Measurements from ENCODE around the gene VSTM1. TPM values are rescaled to one million over a fixed set of nuclear protein-coding genes. Genes with fewer than 3 reads are reported as not detected.

VSTM1 gene
- total RNA-seq, 1 donor from 2014 or later = not detected

DNA sequence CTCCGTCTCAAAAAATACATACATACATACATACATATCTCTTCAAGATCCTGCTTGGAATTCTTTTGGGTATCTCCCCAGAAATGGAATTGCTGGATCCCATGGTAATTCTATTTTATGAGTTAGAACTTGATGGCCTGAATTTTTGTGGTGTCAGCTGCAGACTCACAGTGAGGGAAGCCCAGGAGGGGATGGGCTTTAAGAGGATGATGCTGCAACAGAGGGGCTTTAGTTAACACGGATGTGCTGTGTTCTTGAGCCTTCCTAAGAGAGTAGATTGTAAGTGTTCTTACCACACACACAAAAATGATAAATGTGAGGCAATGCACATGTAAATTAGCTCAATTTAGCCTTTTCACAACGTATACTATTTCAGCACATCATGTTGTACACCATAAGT lies 40.5 kb downstream of the VSTM1 start:
- H3K27ac Mint-ChIP-seq = no peak overlapping the region
- H3K36me3 Mint-ChIP-seq (ENCODE audit: insufficient read depth) = no peaks in the 10 kb centered on the region

DNA sequence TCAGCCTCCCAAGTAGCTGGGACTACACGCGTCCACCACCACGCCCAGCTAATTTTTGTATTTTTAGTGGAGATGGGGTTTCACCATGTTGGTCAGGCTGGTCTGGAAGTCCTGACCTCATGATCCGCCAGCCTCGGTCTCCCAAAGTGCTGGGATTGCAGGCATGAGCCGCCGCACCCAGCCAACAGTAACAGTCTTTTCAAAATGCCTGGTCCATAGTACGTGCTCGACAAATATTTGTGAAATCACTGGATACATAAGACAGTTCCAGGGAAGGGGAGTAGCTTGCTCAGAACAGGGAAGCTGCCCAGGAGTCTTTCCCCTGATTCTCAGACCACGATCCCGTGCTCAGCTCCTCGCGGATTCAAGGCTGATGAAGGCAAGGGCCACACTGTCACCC lies 41.8 kb downstream of the VSTM1 start:
- Mint-ChIP-seq H3K27ac (no peak overlapping the region), H3K9me3 (ENCODE audit: low read depth) (peaks cover 3% of the 10 kb centered on the region), H3K4me1 (ENCODE audit: low read depth) (peaks cover 5% of the 10 kb centered on the region), H3K4me3 (ENCODE audit: low read depth) (no peak overlapping the region), H3K36me3 (ENCODE audit: insufficient read depth) (no peaks in the 10 kb centered on the region), H3K27me3 (peaks cover 18% of the 10 kb centered on the region)
- TF ChIP-seq, protein P1, sequence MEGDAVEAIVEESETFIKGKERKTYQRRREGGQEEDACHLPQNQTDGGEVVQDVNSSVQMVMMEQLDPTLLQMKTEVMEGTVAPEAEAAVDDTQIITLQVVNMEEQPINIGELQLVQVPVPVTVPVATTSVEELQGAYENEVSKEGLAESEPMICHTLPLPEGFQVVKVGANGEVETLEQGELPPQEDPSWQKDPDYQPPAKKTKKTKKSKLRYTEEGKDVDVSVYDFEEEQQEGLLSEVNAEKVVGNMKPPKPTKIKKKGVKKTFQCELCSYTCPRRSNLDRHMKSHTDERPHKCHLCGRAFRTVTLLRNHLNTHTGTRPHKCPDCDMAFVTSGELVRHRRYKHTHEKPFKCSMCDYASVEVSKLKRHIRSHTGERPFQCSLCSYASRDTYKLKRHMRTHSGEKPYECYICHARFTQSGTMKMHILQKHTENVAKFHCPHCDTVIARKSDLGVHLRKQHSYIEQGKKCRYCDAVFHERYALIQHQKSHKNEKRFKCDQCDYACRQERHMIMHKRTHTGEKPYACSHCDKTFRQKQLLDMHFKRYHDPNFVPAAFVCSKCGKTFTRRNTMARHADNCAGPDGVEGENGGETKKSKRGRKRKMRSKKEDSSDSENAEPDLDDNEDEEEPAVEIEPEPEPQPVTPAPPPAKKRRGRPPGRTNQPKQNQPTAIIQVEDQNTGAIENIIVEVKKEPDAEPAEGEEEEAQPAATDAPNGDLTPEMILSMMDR (IDR thresholded peaks at IDR 0.05; ENCODE audit: unreplicated experiment) = no peak
- no peak for DNase-seq (ENCODE audit: low spot score, unreplicated experiment)

More for the DNA sequence above, 40.5 kb downstream of the VSTM1 start:
- TF ChIP-seq, protein P1 (IDR thresholded peaks at IDR 0.05; ENCODE audit: unreplicated experiment) = no peak
- DNase-seq (ENCODE audit: low spot score, unreplicated experiment) = no peak
- H3K27me3 Mint-ChIP-seq = peaks cover 18% of the 10 kb centered on the region
- peaks cover 5% of the 10 kb centered on the region for H3K4me1 Mint-ChIP-seq (ENCODE audit: low read depth)
- no peak overlapping the region for H3K4me3 Mint-ChIP-seq (ENCODE audit: low read depth)
- H3K9me3 Mint-ChIP-seq (ENCODE audit: low read depth) = peaks cover 3% of the 10 kb centered on the region

DNA sequence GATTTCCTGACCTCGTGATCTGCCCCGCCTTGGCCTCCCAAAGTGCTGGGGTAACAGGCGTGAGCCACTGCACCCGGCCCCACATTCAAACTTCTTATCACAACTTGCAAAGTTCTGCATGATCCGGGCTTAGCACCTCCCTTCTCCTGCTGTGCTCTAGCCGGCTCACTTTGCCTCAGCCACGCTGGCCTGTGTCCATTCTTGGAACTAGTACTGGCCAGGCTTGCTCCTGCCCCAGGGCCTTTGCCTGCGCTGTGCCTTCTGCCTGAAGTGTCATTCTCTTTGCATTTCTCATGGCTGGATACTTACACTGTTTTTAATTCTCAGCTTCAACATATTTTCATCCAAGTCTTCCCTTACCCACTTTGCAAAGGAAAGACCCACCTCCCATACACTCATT lies 42.3 kb downstream of the VSTM1 start:
- Mint-ChIP-seq H3K27ac (peak overlapping the region; percentile 85), H3K4me3 (ENCODE audit: low read depth) (no peak overlapping the region), H3K27me3 (peaks cover 20% of the 10 kb centered on the region), H3K36me3 (ENCODE audit: insufficient read depth) (no peaks in the 10 kb centered on the region), H3K4me1 (ENCODE audit: low read depth) (peaks cover 5% of the 10 kb centered on the region), H3K9me3 (ENCODE audit: low read depth) (peaks cover 3% of the 10 kb centered on the region)
- DNase-seq (ENCODE audit: low spot score, unreplicated experiment) = no peak
- TF ChIP-seq, protein P1 (IDR thresholded peaks at IDR 0.05; ENCODE audit: unreplicated experiment) = no peak

DNA sequence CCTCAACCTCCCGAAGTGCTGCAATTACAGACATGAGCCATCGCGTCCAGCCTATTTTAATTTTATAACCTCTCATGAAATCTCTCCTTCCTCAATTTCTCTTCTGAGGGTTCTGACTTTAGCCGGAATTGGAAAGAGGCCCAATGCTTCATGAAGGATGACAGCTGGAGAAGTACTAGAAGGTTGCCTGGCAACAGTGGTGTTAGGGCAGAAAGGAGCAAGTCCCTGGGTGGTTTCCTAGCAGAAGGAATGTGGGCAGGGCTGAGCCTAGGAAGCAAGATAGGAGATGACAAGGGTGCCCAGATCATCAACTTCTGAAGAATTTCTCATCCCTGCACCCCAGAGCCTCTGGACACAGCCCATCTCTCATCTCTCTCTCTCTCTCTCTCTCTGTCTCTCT lies 46.4 kb downstream of the VSTM1 start:
- H3K36me3 Mint-ChIP-seq (ENCODE audit: insufficient read depth) = no peaks in the 10 kb centered on the region
- peaks cover 3% of the 10 kb centered on the region for H3K9me3 Mint-ChIP-seq (ENCODE audit: low read depth)
- no peak overlapping the region for H3K4me3 Mint-ChIP-seq (ENCODE audit: low read depth)
- H3K4me1 Mint-ChIP-seq (ENCODE audit: low read depth) = peaks cover 8% of the 10 kb centered on the region
- DNase-seq (ENCODE audit: low spot score, unreplicated experiment) = no peak
- peaks cover 24% of the 10 kb centered on the region for H3K27me3 Mint-ChIP-seq
- TF ChIP-seq, protein P1 (IDR thresholded peaks at IDR 0.05; ENCODE audit: unreplicated experiment) = no peak
- no peak overlapping the region for H3K27ac Mint-ChIP-seq

DNA sequence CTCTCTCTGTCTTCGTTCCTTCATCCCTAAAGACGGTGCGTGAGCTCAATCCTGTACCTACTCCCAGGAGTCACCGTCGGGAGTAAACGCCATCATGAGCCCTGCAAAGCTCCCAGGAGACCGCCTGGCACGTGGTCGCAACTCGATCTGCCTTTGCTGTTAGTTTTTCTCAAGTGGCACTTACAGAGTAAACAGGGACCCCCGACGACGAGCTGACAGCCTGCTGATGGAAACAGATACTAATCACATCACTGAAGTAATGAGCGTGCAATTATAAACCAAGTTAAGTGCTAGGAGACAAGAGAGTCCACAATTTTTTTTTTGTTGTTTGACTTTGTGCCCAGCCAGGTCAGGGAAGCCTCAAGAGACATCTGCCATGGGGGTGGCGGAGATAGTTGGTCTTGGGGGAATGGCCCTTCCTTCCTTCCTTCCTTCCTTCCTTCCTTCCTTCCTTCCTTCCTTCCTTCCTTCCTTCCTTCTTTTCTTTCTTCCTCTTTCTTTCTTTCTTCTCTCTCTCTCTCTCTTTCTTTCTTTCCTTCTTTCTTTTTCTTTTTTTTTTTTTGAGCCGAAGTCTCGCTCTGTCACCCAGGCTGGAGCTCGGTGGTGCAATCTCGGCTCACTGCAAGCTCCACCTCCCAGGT lies 48.7 kb downstream of the VSTM1 start:
- H3K36me3 Mint-ChIP-seq (ENCODE audit: insufficient read depth) = peaks cover 3% of the 10 kb centered on the region
- H3K4me1 Mint-ChIP-seq (ENCODE audit: low read depth) = peaks cover 9% of the 10 kb centered on the region
- peak overlapping the region; percentile 3 for H3K27ac Mint-ChIP-seq
- no peak for DNase-seq (ENCODE audit: low spot score, unreplicated experiment)
- H3K27me3 Mint-ChIP-seq = peaks cover 30% of the 10 kb centered on the region
- no peaks in the 10 kb centered on the region for H3K9me3 Mint-ChIP-seq (ENCODE audit: low read depth)
- H3K4me3 Mint-ChIP-seq (ENCODE audit: low read depth) = no peak overlapping the region
- TF ChIP-seq, protein P1 (IDR thresholded peaks at IDR 0.05; ENCODE audit: unreplicated experiment) = no peak
